ENCODE data around the gene PAPOLG. TPM values are rescaled to one million over a fixed set of nuclear protein-coding genes. Genes with fewer than 3 reads are reported as not detected.

The PAPOLG gene
- total and polyA plus RNA-seq, 2 of the 13 experiments (the other 11 are each of a cell fraction or from before 2014, with no cell fraction given), result 10.1 to 10.4 TPM

DNA sequence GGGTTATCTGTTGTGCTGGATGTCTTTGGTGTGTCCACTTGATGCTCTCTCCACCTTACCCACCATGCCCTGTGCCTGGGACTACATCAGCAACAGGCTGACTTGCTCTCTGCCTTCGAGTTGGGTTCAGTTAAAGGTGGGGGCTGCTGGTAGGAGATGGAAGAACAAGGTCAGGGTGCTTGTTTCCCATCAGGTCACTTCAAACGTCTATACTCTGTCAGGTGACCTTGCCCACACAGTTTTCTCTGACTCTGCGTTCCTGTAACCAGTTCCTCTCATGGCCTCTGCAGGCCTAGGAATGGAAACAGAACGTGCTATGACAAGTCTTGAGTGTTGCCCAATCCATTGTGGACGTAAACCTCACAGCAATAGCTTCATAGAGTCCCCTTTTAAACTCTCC lies 38.4 kb upstream of the PAPOLG start:
- peak overlapping the region; percentile 31 for H2AFZ ChIP-seq (ENCODE audit: low read length)
- no peak overlapping the region for H3K9ac ChIP-seq (ENCODE audit: insufficient read depth, low read depth, low read length)
- H4K20me1 ChIP-seq (ENCODE audit: insufficient read depth, low read length), result no peaks in the 10 kb centered on the region
- POLR2A ChIA-PET, result no interaction called here
- H3K27ac ChIP-seq (ENCODE audit: extremely low read length, insufficient read depth, low read length), result no peak overlapping the region
- WGBS (ENCODE audit: low lambda C conversion rate), result 5% methylated on average over 5 of the region's 5 CpGs
- no peaks in the 10 kb centered on the region for H3K36me3 ChIP-seq (replicated peaks in 1 of 2; ENCODE audit: control insufficient read depth in 1 of 2, insufficient read depth in 2 of 2, low read length in 2 of 2)
- ATAC-seq, result peak; percentile 79
- no TSS peak for BruUV-seq (replicated peaks)
- H3K27me3 ChIP-seq (ENCODE audit: control insufficient read depth in 1 of 2, insufficient read depth in 2 of 2, low read length in 2 of 2), result 0 out of 5 replicates have a peak, but pooled peaks cover 0 to 3% of the 10 kb centered on the region in 2 experiments
- CTCF ChIA-PET (ENCODE audit: low intra/inter-chr PET ratio, low total read pairs), result no interaction called here
- no peak for FAIRE-seq
- peaks cover 11% of the 10 kb centered on the region for H3K4me1 ChIP-seq (ENCODE audit: insufficient read depth, low read length)
- intact Hi-C loops (cut with micrococcal nuclease; ENCODE audit: unreplicated experiment), result no loop called here
- H3K4me3 ChIP-seq (replicated peaks in 1 of 3; ENCODE audit: insufficient read depth in 1 of 3, low read depth in 2 of 3, low read length in 3 of 3), result no peak overlapping the region
- peak overlapping the region; percentile 42 for H3K4me2 ChIP-seq (ENCODE audit: low read depth, low read length)
- DNase-seq (ENCODE audit: low spot score), result peak; percentile 24
- no peaks in the 10 kb centered on the region for H3K9me3 ChIP-seq (ENCODE audit: low read length)
- no peaks in the 10 kb centered on the region for H3K79me2 ChIP-seq (ENCODE audit: insufficient read depth, low read length)
- in situ Hi-C loops (cut with HindIII; ENCODE audit: extremely low pct_ligation_motif_present, low pct_unique_long_range_greater_than_20kb), result no loop called here
- TF ChIP-seq TARDBP (CRISPR knock-in tag; IDR thresholded peaks at IDR 0.05) (no peak), HNRNPL (IDR thresholded peaks at IDR 0.05; ENCODE audit: low read depth, low read length) (no peak), YEATS4 (CRISPR knock-in tag; IDR thresholded peaks at IDR 0.05; ENCODE audit: borderline replicate concordance) (no peak), EZH2 (conservative IDR thresholded peaks at IDR 0.05; ENCODE audit: low read depth, low read length) (no peak), FOXA1 (IDR thresholded peaks at IDR 0.05) (no peak), FOXA1 (CRISPR knock-in tag; IDR thresholded peaks at IDR 0.05) (no peak), TAF1 (CRISPR knock-in tag; IDR thresholded peaks at IDR 0.05) (no peak), SRY (CRISPR knock-in tag; IDR thresholded peaks at IDR 0.05) (no peak), PTBP1 (IDR thresholded peaks at IDR 0.05; ENCODE audit: low read depth, low read length, poor library complexity, severe bottlenecking) (no peak), CEBPG (CRISPR knock-in tag; IDR thresholded peaks at IDR 0.05) (peak; percentile 72), TGIF2 (CRISPR knock-in tag; IDR thresholded peaks at IDR 0.05) (no peak), MATR3 (CRISPR knock-in tag; IDR thresholded peaks at IDR 0.05) (no peak), KAT8 (CRISPR knock-in tag; IDR thresholded peaks at IDR 0.05) (no peak), ZNF780A (CRISPR knock-in tag; IDR thresholded peaks at IDR 0.05) (no peak), ZNF260 (CRISPR knock-in tag; IDR thresholded peaks at IDR 0.05; ENCODE audit: borderline replicate concordance, low read depth) (no peak), ZNF264 (CRISPR knock-in tag; IDR thresholded peaks at IDR 0.05) (no peak), ZNF772 (CRISPR knock-in tag; IDR thresholded peaks at IDR 0.05) (0 out of 2 replicates have a peak, but pooled peaks have one; percentile 29), ZNF557 (CRISPR knock-in tag; IDR thresholded peaks at IDR 0.05) (no peak), ZNF629 (CRISPR knock-in tag; conservative IDR thresholded peaks at IDR 0.05) (no peak), ZNF331 (CRISPR knock-in tag; IDR thresholded peaks at IDR 0.05) (no peak), ZNF737 (CRISPR knock-in tag; IDR thresholded peaks at IDR 0.05; ENCODE audit: borderline replicate concordance) (0 out of 2 replicates have a peak, but pooled peaks have one; percentile 47), CEBPB (IDR thresholded peaks at IDR 0.05; ENCODE audit: borderline replicate concordance, low read depth, low read length) (peak; percentile 87), LCORL (IDR thresholded peaks at IDR 0.05) (no peak), LCORL (CRISPR knock-in tag; IDR thresholded peaks at IDR 0.05) (no peak), YY1 (IDR thresholded peaks at IDR 0.05; ENCODE audit: insufficient read depth, insufficient replicate concordance, low read depth, low read length) (no peak)
- TF ChIP-seq, protein P1, sequence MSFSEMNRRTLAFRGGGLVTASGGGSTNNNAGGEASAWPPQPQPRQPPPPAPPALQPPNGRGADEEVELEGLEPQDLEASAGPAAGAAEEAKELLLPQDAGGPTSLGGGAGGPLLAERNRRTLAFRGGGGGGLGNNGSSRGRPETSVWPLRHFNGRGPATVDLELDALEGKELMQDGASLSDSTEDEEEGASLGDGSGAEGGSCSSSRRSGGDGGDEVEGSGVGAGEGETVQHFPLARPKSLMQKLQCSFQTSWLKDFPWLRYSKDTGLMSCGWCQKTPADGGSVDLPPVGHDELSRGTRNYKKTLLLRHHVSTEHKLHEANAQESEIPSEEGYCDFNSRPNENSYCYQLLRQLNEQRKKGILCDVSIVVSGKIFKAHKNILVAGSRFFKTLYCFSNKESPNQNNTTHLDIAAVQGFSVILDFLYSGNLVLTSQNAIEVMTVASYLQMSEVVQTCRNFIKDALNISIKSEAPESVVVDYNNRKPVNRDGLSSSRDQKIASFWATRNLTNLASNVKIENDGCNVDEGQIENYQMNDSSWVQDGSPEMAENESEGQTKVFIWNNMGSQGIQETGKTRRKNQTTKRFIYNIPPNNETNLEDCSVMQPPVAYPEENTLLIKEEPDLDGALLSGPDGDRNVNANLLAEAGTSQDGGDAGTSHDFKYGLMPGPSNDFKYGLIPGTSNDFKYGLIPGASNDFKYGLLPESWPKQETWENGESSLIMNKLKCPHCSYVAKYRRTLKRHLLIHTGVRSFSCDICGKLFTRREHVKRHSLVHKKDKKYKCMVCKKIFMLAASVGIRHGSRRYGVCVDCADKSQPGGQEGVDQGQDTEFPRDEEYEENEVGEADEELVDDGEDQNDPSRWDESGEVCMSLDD (CRISPR knock-in tag; IDR thresholded peaks at IDR 0.05; ENCODE audit: borderline replicate concordance), result no peak
- TF ChIP-seq, protein P2, sequence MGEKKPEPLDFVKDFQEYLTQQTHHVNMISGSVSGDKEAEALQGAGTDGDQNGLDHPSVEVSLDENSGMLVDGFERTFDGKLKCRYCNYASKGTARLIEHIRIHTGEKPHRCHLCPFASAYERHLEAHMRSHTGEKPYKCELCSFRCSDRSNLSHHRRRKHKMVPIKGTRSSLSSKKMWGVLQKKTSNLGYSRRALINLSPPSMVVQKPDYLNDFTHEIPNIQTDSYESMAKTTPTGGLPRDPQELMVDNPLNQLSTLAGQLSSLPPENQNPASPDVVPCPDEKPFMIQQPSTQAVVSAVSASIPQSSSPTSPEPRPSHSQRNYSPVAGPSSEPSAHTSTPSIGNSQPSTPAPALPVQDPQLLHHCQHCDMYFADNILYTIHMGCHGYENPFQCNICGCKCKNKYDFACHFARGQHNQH (CRISPR knock-in tag; IDR thresholded peaks at IDR 0.05), result no peak

Measured in HepG2 (cell line).